HG03354 (cell line): ENCODE data around the gene TGFA.

ENCODE experiments used
- ATAC-seq: cut with Tn5 transposase; IDR thresholded peaks from one replicate; pipeline ENCODE4 v1.9.1; 2021; ENCODE audit warnings: mild to moderate bottlenecking; ENCODE audit not compliant: unreplicated experiment, poor library complexity, severe bottlenecking

TGFA gene

DNA sequence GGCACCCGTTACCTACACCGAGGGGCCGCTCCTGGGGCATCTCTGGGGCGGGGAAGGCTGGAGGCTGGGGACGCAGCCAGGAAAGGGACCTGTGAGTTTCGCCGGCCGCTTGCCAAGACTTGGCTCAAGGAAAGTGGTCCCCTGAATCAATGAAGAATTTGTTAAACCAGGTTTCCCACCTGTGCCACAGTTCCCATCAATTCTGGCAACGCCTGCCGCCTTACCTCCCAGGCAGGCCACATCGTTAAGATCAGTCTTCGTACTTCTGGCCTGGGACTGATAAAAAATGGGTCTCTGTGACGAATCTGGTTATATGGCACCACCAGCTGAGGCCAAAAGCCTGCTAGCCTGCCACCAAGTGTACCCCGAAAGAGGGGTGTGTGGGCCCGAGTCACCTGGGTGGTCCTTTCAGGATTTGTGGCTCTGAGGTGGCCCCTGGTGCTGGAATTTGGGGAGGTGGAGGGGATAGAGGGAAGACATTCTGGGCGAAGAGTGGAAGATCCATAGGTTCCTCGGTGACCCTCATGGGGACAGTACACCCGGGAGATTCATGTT, 789 bp upstream of the TGFA start:
- no peak for ATAC-seq

DNA sequence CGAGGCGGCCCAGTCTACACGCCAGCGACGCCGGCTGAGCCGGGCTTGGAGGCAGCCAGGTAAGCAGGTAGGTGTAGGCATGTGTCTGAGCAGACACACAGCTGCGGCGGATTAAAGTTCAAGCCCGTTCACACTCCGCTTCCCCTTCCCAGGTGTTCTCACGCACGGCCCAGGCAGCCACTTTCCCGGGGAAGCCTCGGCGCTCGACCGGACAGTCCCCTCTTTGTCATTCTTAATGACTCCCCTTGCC, 367 bp downstream of the TGFA start:
- ATAC-seq, result no peak

- ATAC-seq, result no peak
Observed at GRCh38 chr2:70552501-70553333, 909 bp downstream of the TGFA start.

DNA sequence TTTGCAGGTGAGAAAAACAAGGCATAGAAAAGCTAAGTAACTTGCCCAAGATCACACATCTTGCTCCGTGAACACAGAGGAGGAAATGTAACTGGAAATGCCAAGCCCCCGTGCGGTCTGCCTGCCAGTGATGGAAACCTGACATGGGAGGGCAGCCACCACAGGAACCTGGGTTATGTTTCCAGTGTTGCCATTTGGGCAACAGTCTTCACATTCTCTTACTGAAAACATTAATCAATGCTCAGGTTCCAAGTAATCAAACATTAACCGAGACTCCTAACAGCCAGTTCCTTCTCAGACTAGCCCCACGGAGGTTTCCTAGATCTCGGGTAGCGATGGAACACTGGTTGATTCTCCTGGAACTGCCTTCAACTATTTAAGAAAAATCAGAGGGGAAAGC, 2.5 kb downstream of the TGFA start:
- no peak for ATAC-seq

DNA sequence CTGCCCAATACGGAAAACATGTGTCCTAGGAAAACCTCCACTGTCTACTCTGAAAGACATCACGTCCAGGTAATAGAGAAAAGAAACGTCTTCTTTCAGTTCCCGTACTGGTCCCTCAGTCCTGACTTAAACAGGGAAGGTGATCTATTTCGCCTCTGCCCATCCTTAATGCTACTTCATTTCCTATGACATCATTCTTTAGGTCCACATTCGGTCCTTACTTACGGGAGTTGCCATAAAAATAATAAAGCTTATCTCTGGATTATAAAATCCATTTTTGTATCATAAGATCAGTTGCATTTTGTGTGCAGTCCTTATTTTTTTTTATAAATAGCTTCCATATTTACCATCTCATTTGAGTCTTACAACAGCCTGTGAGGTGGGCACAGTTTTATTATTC, 3.7 kb downstream of the TGFA start:
- ATAC-seq, result no peak

- no peak for ATAC-seq
Observed at GRCh38 chr2:70549064-70549710, 4.4 kb downstream of the TGFA start.

DNA sequence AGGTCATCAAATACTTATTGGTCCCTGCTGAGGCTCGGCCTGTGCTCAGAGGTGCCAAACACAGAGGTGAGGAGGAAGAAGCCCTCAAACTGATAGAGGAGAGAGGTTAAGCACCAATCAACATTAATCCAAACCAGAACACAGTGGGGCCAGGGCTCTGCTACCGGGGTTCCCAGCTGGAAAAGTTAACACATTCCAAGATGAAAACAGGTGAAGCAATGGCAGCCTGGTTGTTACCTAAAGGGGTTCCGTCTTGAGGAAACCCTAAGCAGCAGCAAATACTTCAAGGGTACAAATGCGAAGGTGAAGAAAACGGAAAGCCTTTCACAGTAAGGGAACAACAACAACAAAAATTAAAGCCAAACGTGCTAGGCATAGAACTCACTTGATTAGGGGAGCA, 5.4 kb downstream of the TGFA start:
- no peak for ATAC-seq

- no peak for ATAC-seq
Observed at GRCh38 chr2:70546885-70547284, 6.7 kb downstream of the TGFA start.

GRCh38 chr2:70546376-70546775, 7.2 kb downstream of the TGFA start:
- no peak for ATAC-seq

- no peak for ATAC-seq
Observed at GRCh38 chr2:70541481-70542020, 12.1 kb downstream of the TGFA start.

DNA sequence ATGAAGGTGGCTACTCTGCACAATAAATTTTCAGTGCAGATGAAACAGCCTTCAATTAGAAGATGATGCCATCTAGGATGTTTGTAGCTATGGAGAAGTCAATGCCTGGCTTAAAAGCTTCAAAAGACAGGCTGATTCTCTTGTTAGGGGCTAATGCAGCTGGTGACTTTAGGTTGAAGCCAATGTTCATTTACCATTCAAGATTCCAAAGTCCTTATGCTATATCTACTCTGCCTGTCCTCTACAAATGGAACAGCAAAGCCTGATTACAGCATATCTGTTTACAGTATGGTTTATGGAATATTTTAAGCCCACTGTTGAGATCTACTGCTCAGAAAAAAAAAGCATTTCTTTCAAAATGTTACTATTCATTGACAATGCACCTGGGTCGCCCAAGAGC, 15.8 kb downstream of the TGFA start:
- ATAC-seq, result no peak

DNA sequence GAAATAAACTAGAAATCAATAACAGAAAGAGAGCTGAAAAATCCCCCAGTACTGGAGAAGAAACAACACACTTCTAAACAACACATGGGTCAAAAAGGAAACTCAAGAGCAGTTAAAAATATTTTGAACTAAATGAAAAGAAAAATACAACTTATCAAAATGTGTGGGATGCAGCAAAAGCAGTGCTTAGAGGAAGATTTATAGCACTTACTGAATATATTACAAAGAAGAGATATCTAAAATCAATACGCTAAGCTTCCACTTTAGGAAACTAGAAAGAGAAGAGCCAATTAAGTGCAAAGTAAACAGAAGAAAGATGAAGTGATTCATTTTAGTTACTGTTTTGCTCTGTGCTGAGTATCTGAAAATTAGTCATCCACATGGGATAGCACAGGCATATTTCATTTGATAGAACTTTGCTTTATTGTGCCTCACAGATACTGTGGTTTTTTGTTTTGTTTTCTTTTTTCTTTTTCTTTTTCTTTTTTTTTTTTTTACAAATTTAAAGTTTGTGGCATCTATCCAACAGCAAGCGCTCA, 17.0 kb downstream of the TGFA start:
- no peak for ATAC-seq

GRCh38 chr2:70535573-70535972, 18.1 kb downstream of the TGFA start:
- no peak for ATAC-seq

DNA sequence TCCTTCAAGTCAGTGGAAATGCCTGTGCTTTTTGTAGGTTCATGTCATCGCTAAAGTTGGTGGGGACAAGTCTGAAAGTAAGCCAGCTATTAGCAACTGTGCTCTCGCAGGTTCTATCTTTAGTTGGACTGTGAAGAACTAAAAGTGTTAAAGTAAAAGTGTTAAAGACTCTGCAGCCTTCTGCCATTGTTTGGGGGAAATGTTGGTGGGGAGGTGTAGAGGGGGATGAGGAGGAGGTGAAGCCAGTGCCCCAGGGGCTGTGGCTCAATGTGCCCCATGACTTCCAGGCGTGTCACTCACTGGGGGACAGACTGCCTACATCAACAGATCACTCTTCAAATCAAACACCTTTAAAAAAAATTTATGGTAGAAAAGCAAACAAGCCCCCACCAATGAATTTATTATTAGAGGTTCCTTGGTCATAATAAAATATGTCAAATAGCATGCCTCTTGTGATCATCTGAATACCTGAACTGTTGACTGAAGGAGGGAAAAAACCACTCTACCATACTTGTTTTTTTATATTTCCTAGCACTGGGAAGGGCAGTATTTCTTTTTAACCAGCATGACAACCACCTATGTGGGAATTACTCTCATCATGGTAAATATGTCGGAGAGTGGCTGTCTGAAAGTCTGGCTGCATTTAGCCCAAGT, 19.3 kb downstream of the TGFA start:
- ATAC-seq, result no peak

DNA sequence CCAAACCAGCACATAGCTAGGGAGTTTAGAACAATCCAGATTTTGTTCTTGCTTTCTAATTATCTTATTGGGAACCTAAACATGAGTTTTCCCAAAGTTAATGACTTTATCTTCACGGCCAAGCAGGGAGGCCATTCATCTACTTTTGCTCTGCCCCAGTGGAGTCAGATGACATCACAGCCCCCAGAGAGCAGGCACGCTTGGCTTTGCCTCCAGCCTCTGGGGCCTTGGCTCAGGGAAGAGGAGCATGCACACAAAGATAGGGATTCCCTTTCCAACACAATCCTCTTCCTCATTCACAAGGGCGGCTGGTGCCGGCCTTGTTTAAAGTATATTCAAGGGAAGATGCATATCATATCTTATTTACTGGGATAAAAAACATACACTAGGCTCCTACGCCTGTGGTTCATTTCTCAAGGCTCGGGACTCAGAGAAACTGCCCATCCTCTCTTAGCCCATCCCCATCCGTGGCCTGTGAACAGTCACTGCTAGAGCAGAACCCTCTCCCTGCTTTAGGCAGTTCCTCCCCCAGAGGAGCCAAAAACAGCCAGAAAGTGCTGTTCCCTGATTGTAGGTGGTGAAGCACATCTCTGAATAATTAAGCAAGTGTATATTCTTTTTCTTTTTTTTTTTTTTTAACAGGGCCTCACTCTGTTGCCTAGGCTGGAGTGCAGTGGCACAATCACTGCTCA, 21.2 kb downstream of the TGFA start:
- ATAC-seq, result no peak

DNA sequence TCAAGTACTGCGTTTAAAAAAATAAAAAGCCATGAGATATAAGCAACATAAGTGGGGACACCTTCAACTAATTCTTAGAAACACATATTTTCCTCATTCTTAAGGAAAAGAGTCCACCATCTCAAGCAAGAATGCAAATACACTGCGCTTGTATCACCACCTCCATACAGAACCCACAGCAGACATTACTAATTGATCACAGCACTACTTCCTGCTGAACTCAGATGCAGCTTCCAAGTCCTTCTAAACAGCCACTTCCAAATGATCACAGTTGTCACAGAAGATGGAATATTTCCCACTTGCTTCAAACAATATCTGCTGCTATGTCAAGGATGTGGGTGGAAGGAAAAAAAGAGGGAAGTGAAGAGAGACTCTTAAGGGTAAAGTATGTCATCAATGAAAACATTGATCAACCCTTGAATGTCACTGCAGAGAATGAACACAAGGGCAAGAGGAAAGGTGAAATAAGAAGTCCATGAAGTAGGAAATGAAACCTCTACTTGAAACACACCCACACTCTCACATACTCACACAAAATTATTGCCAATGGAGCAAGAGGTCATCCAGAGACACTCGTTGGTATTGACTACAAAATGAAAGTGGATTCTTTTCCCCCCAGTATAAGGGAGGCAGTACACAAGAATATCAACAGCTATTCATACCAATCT, 22.1 kb downstream of the TGFA start:
- no peak for ATAC-seq

DNA sequence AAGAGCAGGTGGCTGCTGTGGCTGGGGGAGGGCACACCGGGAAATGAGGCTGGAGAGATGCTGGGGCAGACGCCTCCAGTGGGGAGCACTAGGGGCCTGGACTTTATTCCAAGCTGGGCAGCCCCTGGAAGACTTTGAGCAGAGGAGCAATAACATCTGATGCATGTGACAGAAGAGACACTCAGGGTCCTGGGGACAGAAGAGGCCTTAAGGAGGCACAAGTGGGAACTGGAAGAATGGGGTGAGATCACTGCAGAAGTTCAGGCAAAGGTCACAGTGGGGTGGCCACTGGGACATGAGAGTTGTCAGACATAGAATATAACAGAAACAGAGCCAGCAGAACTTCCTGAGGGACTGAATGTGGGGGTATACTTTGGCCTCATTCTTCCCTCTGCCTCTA, 24.0 kb downstream of the TGFA start:
- ATAC-seq, result no peak

- ATAC-seq, result no peak
Observed at GRCh38 chr2:70528929-70529328, 24.7 kb downstream of the TGFA start.

GRCh38 chr2:70528276-70528675, 25.4 kb downstream of the TGFA start:
- no peak for ATAC-seq
